GM10847 (cell line): ENCODE measurements around the gene MSMP.

Experiments
- POLR2A ChIP-seq: IDR thresholded peaks from 2 replicates; pipeline ENCODE4 v1.6.1; 2011; ENCODE audit not compliant: insufficient read length; ENCODE audit errors: extremely low read depth

Gene MSMP

GRCh38 chr9:35705836-35706430 is 48.1 kb downstream of the MSMP start:
- TF ChIP-seq POLR2A, result no peak

GRCh38 chr9:35705372-35705771 is 48.7 kb downstream of the MSMP start:
- no peak for TF ChIP-seq POLR2A

- no peak for TF ChIP-seq POLR2A
These were observed 50.0 kb downstream of the MSMP start for GRCh38 chr9:35703906-35704672.
